ENCODE measurements around the gene RILPL1. TPM values are rescaled to one million over a fixed set of nuclear protein-coding genes. Genes with fewer than 3 reads are reported as not detected.
"Not testable (repeated sequence)": the region's sequence is repeated elsewhere in the genome, so short reads cannot be mapped to it uniquely, and the experiment has no call there.

Gene RILPL1
- total RNA-seq, 1 experiment from 2014 or later, result 21.5 TPM

- no TSS peak for BruUV-seq (replicated peaks)
- POLR2A ChIA-PET, result interaction anchor here (1.1 kb wide), 1 partner anchor 11 kb away, joined by 5 read pairs; no protein-coding TSS in a partner anchor
These were observed 25.9 kb upstream of the RILPL1 start for GRCh38 chr12:123559468-123559867.

GRCh38 chr12:123558487-123558886 lies 25.0 kb upstream of the RILPL1 start:
- DNase-seq (ENCODE audit: unreplicated experiment); H3K9me3 Mint-ChIP-seq (ENCODE audit: unreplicated experiment); BruUV-seq (replicated peaks); H3K27ac Mint-ChIP-seq (ENCODE audit: low read depth, unreplicated experiment); H3K4me3 Mint-ChIP-seq (ENCODE audit: unreplicated experiment); H3K36me3 Mint-ChIP-seq (ENCODE audit: insufficient read depth, unreplicated experiment); intact Hi-C loops (cut with micrococcal nuclease); H3K27me3 Mint-ChIP-seq (ENCODE audit: insufficient read depth, unreplicated experiment); H3K4me1 Mint-ChIP-seq (ENCODE audit: insufficient read depth, unreplicated experiment): not testable (repeated sequence)
- CTCF ChIA-PET, result interaction anchor here (0.6 kb wide), 1 partner anchor 9 kb away, joined by 3 read pairs; no protein-coding TSS in a partner anchor
- POLR2A ChIA-PET, result interaction anchor here (0.7 kb wide), 1 partner anchor 730 kb away, joined by 3 read pairs; no protein-coding TSS in a partner anchor

More at GRCh38 chr12:123559468-123559867, 25.9 kb upstream of the RILPL1 start:
- H3K4me3 Mint-ChIP-seq (ENCODE audit: unreplicated experiment), result no peak overlapping the region
- no peaks in the 10 kb centered on the region for H3K4me1 Mint-ChIP-seq (ENCODE audit: insufficient read depth, unreplicated experiment)
- H3K27me3 Mint-ChIP-seq (ENCODE audit: insufficient read depth, unreplicated experiment), result no peaks in the 10 kb centered on the region
- CTCF ChIA-PET, result interaction anchor here (0.6 to 0.7 kb wide), 2 partner anchors 22 to 803 kb away, joined by 3 to 4 read pairs; no protein-coding TSS in a partner anchor
- no peak for DNase-seq (ENCODE audit: unreplicated experiment)
- H3K27ac Mint-ChIP-seq (ENCODE audit: low read depth, unreplicated experiment), result no peak overlapping the region
- TF ChIP-seq CTCF (IDR thresholded peaks at IDR 0.05; ENCODE audit: unreplicated experiment), result no peak
- no peaks in the 10 kb centered on the region for H3K36me3 Mint-ChIP-seq (ENCODE audit: insufficient read depth, unreplicated experiment)
- intact Hi-C loops (cut with micrococcal nuclease), result no loop called here
- no peaks in the 10 kb centered on the region for H3K9me3 Mint-ChIP-seq (ENCODE audit: unreplicated experiment)

GRCh38 chr12:123554843-123555242 lies 21.3 kb upstream of the RILPL1 start:
- H3K36me3 Mint-ChIP-seq (ENCODE audit: insufficient read depth, unreplicated experiment); H3K4me1 Mint-ChIP-seq (ENCODE audit: insufficient read depth, unreplicated experiment); intact Hi-C loops (cut with micrococcal nuclease); H3K27me3 Mint-ChIP-seq (ENCODE audit: insufficient read depth, unreplicated experiment); H3K27ac Mint-ChIP-seq (ENCODE audit: low read depth, unreplicated experiment); BruUV-seq (replicated peaks); DNase-seq (ENCODE audit: unreplicated experiment); H3K4me3 Mint-ChIP-seq (ENCODE audit: unreplicated experiment); H3K9me3 Mint-ChIP-seq (ENCODE audit: unreplicated experiment); POLR2A ChIA-PET; CTCF ChIA-PET: not testable (repeated sequence)

- BruUV-seq (replicated peaks); DNase-seq (ENCODE audit: unreplicated experiment); H3K27me3 Mint-ChIP-seq (ENCODE audit: insufficient read depth, unreplicated experiment); POLR2A ChIA-PET; H3K4me1 Mint-ChIP-seq (ENCODE audit: insufficient read depth, unreplicated experiment); H3K4me3 Mint-ChIP-seq (ENCODE audit: unreplicated experiment); H3K36me3 Mint-ChIP-seq (ENCODE audit: insufficient read depth, unreplicated experiment); H3K27ac Mint-ChIP-seq (ENCODE audit: low read depth, unreplicated experiment); intact Hi-C loops (cut with micrococcal nuclease); H3K9me3 Mint-ChIP-seq (ENCODE audit: unreplicated experiment): not testable (repeated sequence)
- CTCF ChIA-PET, result interaction anchor here (0.9 kb wide), 1 partner anchor 12 kb away, joined by 5 read pairs; no protein-coding TSS in a partner anchor
These were observed 20.6 kb upstream of the RILPL1 start for GRCh38 chr12:123554136-123554535.

GRCh38 chr12:123550700-123551099 lies 17.2 kb upstream of the RILPL1 start:
- no peaks in the 10 kb centered on the region for H3K9me3 Mint-ChIP-seq (ENCODE audit: unreplicated experiment)
- no peak for TF ChIP-seq CTCF (IDR thresholded peaks at IDR 0.05; ENCODE audit: unreplicated experiment)
- intact Hi-C loops (cut with micrococcal nuclease), result no loop called here
- POLR2A ChIA-PET, result no interaction called here
- DNase-seq (ENCODE audit: unreplicated experiment), result no peak
- H3K4me1 Mint-ChIP-seq (ENCODE audit: insufficient read depth, unreplicated experiment), result no peaks in the 10 kb centered on the region
- no peaks in the 10 kb centered on the region for H3K27me3 Mint-ChIP-seq (ENCODE audit: insufficient read depth, unreplicated experiment)
- no peak overlapping the region for H3K4me3 Mint-ChIP-seq (ENCODE audit: unreplicated experiment)
- H3K27ac Mint-ChIP-seq (ENCODE audit: low read depth, unreplicated experiment), result no peak overlapping the region
- no TSS peak for BruUV-seq (replicated peaks)
- CTCF ChIA-PET, result no interaction called here
- no peaks in the 10 kb centered on the region for H3K36me3 Mint-ChIP-seq (ENCODE audit: insufficient read depth, unreplicated experiment)

Data from MCF 10A (cell line).